Skin of body (tissue), 2 donors: ENCODE measurements around the gene TTC3. TPM values are rescaled to one million over a fixed set of nuclear protein-coding genes. Genes with fewer than 3 reads are reported as not detected.
"Not testable (repeated sequence)": the region's sequence is repeated elsewhere in the genome, so short reads cannot be mapped to it uniquely, and the experiment has no call there.

Experiments used
- DNase-seq: peaks from one replicate; lab custom pipeline; 2025; lab: John Stamatoyannopoulos, UW
- total RNA-seq: library from RNA; depleted of rRNA; stranded (reverse); fragments of >200 nt; gene quantifications from one replicate; pipeline ENCODE4 v1.2.3, GENCODE V29; 2014

The TTC3 gene
- total RNA-seq, 1 donor from 2014 or later, result 337 TPM

- DNase-seq, result no peak
These were observed 20.9 kb downstream of the TTC3 start for GRCh38 chr21:37093977-37094376.

GRCh38 chr21:37095821-37096220 is 22.8 kb downstream of the TTC3 start:
- no peak for DNase-seq

- no peak for DNase-seq
These were observed 25.7 kb downstream of the TTC3 start for GRCh38 chr21:37098751-37099150.

- DNase-seq, result no peak
These were observed 27.3 kb downstream of the TTC3 start for GRCh38 chr21:37100316-37100715.

GRCh38 chr21:37101384-37101783 is 28.3 kb downstream of the TTC3 start:
- DNase-seq, result no peak

- DNase-seq, result not testable (repeated sequence)
These were observed 29.7 kb downstream of the TTC3 start for GRCh38 chr21:37102746-37103145.

- no peak for DNase-seq
These were observed 33.9 kb downstream of the TTC3 start for GRCh38 chr21:37106998-37107397.

GRCh38 chr21:37111029-37111428 is 38.0 kb downstream of the TTC3 start:
- not testable (repeated sequence) for DNase-seq

GRCh38 chr21:37114301-37114700 is 41.2 kb downstream of the TTC3 start:
- DNase-seq, result not testable (repeated sequence)

- not testable (repeated sequence) for DNase-seq
These were observed 43.4 kb downstream of the TTC3 start for GRCh38 chr21:37116459-37116858.

- DNase-seq, result no peak
These were observed 44.1 kb downstream of the TTC3 start for GRCh38 chr21:37117204-37117603.

GRCh38 chr21:37118187-37118826 is 45.3 kb downstream of the TTC3 start:
- DNase-seq, result no peak

GRCh38 chr21:37119421-37120218 is 46.6 kb downstream of the TTC3 start:
- DNase-seq, result no peak

- DNase-seq, result no peak
These were observed 55.0 kb downstream of the TTC3 start for GRCh38 chr21:37128076-37128475.

- no peak for DNase-seq
These were observed 57.9 kb downstream of the TTC3 start for GRCh38 chr21:37130971-37131370.

GRCh38 chr21:37136261-37136660 is 63.2 kb downstream of the TTC3 start:
- no peak for DNase-seq

- DNase-seq, result no peak
These were observed 63.7 kb downstream of the TTC3 start for GRCh38 chr21:37136744-37137143.

GRCh38 chr21:37139154-37139553 is 66.1 kb downstream of the TTC3 start:
- no peak for DNase-seq

GRCh38 chr21:37139902-37140301 is 66.8 kb downstream of the TTC3 start:
- no peak for DNase-seq

GRCh38 chr21:37143392-37143791 is 70.3 kb downstream of the TTC3 start:
- not testable (repeated sequence) for DNase-seq

- DNase-seq, result no peak
These were observed 72.6 kb downstream of the TTC3 start for GRCh38 chr21:37145635-37146111.

- no peak for DNase-seq
These were observed 73.5 kb downstream of the TTC3 start for GRCh38 chr21:37146320-37147235.
